ENCODE measurements around the gene RAB11FIP4. TPM values are rescaled to one million over a fixed set of nuclear protein-coding genes. Genes with fewer than 3 reads are reported as not detected.

RAB11FIP4 gene
- total and polyA plus RNA-seq, 9 of the 15 experiments (the other 6 are each of a cell fraction or from before 2014, with no cell fraction given) = 0.62 to 16.6 (median 8.9) TPM

DNA sequence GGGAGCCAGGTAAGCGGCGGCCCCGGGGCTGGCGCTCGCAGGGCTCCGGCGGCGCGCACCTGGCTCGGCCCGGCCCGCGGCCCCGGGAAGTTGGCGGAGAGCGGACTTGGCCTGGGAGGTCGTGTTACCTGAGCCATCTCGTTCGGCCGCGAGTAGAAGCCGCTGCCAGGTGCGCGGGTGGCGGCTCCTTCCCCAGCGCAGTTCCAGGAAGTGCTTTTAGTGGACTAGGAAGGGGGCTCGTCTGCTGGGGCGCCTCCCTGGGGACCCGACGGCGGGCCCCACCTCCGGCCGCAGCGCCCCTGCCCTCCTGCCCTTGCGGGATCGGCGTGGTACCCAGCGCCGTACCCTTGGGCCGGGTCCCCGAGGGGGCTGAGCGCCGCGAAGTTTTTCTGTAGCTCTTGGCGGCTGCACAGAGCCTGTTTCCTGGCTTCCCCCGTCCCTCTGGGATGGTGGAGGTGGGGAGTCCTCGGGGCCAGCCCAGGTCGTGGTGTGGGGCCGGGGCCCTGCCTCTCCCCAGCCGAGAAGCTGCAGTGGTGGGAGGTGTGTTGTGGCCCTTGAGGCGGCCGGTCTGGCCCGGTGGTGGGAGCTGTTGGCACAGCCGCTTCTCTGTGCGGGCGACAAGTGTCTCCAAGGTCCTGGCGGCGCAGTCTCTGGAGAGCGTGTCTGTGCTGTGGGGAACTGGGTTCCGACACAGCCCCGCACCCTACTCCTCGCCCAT lies 96.9 kb downstream of the RAB11FIP4 start:
- Histone ChIP-seq H3K9me1 (ENCODE audit: control insufficient read depth, insufficient read depth, low read length) (peaks cover 5% of the 10 kb centered on the region), H3K9ac (ENCODE audit: insufficient read depth in 1 of 2, low read depth in 2 of 2, low read length in 2 of 2) (peak overlapping the region; percentile 58 to 88; a peak in 3 of 4 replicates), H3K4me2 (ENCODE audit: insufficient read depth, low read length) (peak overlapping the region; percentile 61), H3K79me2 (ENCODE audit: control insufficient read depth, insufficient read depth, low read length) (peaks cover 13% of the 10 kb centered on the region), H3K4me1 (replicated peaks in 1 of 2; ENCODE audit: control insufficient read depth in 2 of 2, insufficient read depth in 2 of 2, low read length in 2 of 2) (peaks cover 56 to 62% of the 10 kb centered on the region in 2 experiments), H3K27ac (ENCODE audit: extremely low read depth, low read depth, low read length) (peak overlapping the region; percentile 53; the same call in 1 of the 3 replicates), H3K36me3 (ENCODE audit: control insufficient read depth, insufficient read depth, low read length) (no peaks in the 10 kb centered on the region; the same call in 2 of the 3 replicates), H4K20me1 (replicated peaks; ENCODE audit: control insufficient read depth, insufficient read depth, low read length) (0 out of 2 replicates have a peak, but pooled peaks cover 6% of the 10 kb centered on the region), H2AFZ (ENCODE audit: low read depth, low read length) (peak overlapping the region; percentile 60), H3K27me3 (ENCODE audit: control insufficient read depth in 2 of 2, insufficient read depth in 2 of 2, low read length in 2 of 2) (no peaks in the 10 kb centered on the region), H3K4me3 (peak overlapping the region; percentile 64), H3K9me3 (replicated peaks; ENCODE audit: control insufficient read depth, insufficient read depth, low read depth, low read length) (no peaks in the 10 kb centered on the region)
- POLR2A ChIA-PET = interaction anchor here (0.6 to 3.1 kb wide), 6 partner anchors 9 to 383 kb away, joined by 3 to 18 read pairs (median 4); no protein-coding TSS in a partner anchor
- intact Hi-C loops (cut with micrococcal nuclease) = no loop called here
- ATAC-seq (peak; percentile 2), DNase-seq (ENCODE audit: extremely low read depth in 1 of 4, low spot score in 3 of 4) (peak in 2 of 4 experiments; percentile 26 to 44), FAIRE-seq (no peak)
- CTCF ChIA-PET (ENCODE audit: low intra/inter-chr PET ratio) = no interaction called here
- in situ Hi-C loops (cut with MboI) = no loop called here
- BruUV-seq (replicated peaks) = no TSS peak
- WGBS (ENCODE audit: insufficient coverage, low coverage, missing lambda C conversion rate) = 24% methylated on average over 35 of the region's 62 CpGs
- TF ChIP-seq ZNF561 (CRISPR knock-in tag; conservative IDR thresholded peaks at IDR 0.05) (no peak), KDM5B (IDR thresholded peaks at IDR 0.05; ENCODE audit: insufficient replicate concordance, low read depth, low read length) (peak; percentile 32), FOS (IDR thresholded peaks at IDR 0.05; ENCODE audit: extremely low read depth, insufficient read length) (no peak), HMG20A (CRISPR knock-in tag; conservative IDR thresholded peaks at IDR 0.05) (no peak), ELF1 (tag; IDR thresholded peaks at IDR 0.05) (peak; percentile 46; the same call in 1 of the 2 replicates), HNRNPUL1 (IDR thresholded peaks at IDR 0.05; ENCODE audit: low read length) (no peak), CCAR2 (IDR thresholded peaks at IDR 0.05; ENCODE audit: low read depth, low read length) (no peak), HDAC8 (tag; IDR thresholded peaks at IDR 0.05) (no peak), NFXL1 (CRISPR knock-in tag; IDR thresholded peaks at IDR 0.05) (no peak), MCM2 (IDR thresholded peaks at IDR 0.05; ENCODE audit: low read depth) (no peak), NRF1 (conservative IDR thresholded peaks at IDR 0.05 in 1 of 2, IDR thresholded peaks at IDR 0.05 in 1 of 2) (peak; percentile 59 to 66; a peak in 3 of 4 replicates), FOSL1 (tag; conservative IDR thresholded peaks at IDR 0.05) (no peak), SIN3A (IDR thresholded peaks at IDR 0.05; ENCODE audit: borderline replicate concordance in 2 of 2, control insufficient read depth in 1 of 2, low read depth in 2 of 2, low read length in 2 of 2) (peak in 1 of 2 experiments; percentile 16; a peak in 1 of 4 replicates), FOXK2 (conservative IDR thresholded peaks at IDR 0.05 in 1 of 2, IDR thresholded peaks at IDR 0.05 in 1 of 2; ENCODE audit: low read depth in 2 of 2) (no peak)
- TF ChIP-seq, protein P1, sequence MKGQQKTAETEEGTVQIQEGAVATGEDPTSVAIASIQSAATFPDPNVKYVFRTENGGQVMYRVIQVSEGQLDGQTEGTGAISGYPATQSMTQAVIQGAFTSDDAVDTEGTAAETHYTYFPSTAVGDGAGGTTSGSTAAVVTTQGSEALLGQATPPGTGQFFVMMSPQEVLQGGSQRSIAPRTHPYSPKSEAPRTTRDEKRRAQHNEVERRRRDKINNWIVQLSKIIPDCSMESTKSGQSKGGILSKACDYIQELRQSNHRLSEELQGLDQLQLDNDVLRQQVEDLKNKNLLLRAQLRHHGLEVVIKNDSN (CRISPR knock-in tag; IDR thresholded peaks at IDR 0.05) = no peak
- TF ChIP-seq, protein P2, sequence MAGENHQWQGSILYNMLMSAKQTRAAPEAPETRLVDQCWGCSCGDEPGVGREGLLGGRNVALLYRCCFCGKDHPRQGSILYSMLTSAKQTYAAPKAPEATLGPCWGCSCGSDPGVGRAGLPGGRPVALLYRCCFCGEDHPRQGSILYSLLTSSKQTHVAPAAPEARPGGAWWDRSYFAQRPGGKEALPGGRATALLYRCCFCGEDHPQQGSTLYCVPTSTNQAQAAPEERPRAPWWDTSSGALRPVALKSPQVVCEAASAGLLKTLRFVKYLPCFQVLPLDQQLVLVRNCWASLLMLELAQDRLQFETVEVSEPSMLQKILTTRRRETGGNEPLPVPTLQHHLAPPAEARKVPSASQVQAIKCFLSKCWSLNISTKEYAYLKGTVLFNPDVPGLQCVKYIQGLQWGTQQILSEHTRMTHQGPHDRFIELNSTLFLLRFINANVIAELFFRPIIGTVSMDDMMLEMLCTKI (IDR thresholded peaks at IDR 0.05; ENCODE audit: partially characterized antibody) = no peak
- TF ChIP-seq, protein P3, sequence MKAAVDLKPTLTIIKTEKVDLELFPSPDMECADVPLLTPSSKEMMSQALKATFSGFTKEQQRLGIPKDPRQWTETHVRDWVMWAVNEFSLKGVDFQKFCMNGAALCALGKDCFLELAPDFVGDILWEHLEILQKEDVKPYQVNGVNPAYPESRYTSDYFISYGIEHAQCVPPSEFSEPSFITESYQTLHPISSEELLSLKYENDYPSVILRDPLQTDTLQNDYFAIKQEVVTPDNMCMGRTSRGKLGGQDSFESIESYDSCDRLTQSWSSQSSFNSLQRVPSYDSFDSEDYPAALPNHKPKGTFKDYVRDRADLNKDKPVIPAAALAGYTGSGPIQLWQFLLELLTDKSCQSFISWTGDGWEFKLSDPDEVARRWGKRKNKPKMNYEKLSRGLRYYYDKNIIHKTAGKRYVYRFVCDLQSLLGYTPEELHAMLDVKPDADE (conservative IDR thresholded peaks at IDR 0.05; ENCODE audit: control insufficient read depth, low read depth, low read length) = no peak
- TF ChIP-seq, protein P4, sequence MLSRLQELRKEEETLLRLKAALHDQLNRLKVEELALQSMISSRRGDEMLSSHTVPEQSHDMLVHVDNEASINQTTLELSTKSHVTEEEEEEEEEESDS (CRISPR knock-in tag; IDR thresholded peaks at IDR 0.05) = no peak

Measured in K562 (cell line).